ENCODE results near the gene GP9. TPM values are rescaled to one million over a fixed set of nuclear protein-coding genes. Genes with fewer than 3 reads are reported as not detected.

GP9 gene
- total and polyA plus RNA-seq, 3 donors from 2014 or later, result 1.4 to 2.1 (median 1.7) TPM

DNA sequence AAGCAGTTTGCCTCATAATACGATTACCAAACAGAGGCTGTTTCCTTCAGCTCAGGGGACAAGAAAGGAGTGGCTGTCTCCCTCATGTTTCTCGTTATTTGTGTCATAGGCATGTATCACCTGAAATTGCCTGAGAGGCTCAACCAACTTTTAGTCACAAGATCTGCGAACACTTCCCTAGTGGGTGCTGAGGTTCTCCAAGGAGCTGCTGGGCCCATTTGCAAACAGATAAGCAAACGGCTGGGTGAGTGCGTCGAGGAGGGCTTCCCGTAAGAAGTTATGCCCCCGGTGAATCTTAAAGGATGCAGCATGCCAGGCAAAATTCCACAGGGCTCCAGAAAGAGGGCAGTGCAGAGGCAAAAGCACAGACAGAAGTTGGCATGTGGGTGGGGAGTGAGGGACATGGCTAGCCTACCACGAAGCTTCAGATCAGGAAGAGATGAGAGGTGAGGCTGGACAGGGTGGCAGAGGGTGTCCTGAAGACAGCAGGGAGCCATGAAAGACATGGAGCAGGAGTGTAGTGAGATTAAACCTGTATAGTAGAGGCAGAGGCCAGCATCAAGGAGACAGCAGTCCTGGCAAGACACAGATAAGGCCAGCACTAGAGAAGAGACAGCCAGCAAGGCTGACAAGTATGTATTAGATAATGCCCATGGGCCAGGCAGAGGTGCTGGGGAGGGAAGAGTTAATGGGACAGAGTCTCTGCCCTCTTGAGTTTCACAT, 4.0 kb upstream of the GP9 start:
- no peak for DNase-seq
- no peak overlapping the region for H3K4me3 ChIP-seq
- intact Hi-C loops (cut with DNase I; ENCODE audit: low total_unique reads), result no loop called here
- TF ChIP-seq CTCF (IDR thresholded peaks at IDR 0.05), result no peak
- TF ChIP-seq POLR2A (IDR thresholded peaks at IDR 0.05), result no peak
- no peaks in the 10 kb centered on the region for H3K9me3 ChIP-seq
- no peaks in the 10 kb centered on the region for H3K36me3 ChIP-seq (ENCODE audit: low read depth, missing control alignments)
- H3K27me3 ChIP-seq, result no peaks in the 10 kb centered on the region
- H3K4me1 ChIP-seq, result peaks cover 22% of the 10 kb centered on the region
- H3K27ac ChIP-seq, result no peak overlapping the region
- 59 to 71% methylated on average over 9 of the region's 9 CpGs for WGBS, 2 donors

- no peaks in the 10 kb centered on the region for H3K36me3 ChIP-seq (ENCODE audit: low read depth, missing control alignments)
- no peaks in the 10 kb centered on the region for H3K9me3 ChIP-seq
- 92 to 96% methylated on average over 4 of the region's 4 CpGs for WGBS, 2 donors
- H3K4me3 ChIP-seq, result no peak overlapping the region
- no peak for TF ChIP-seq CTCF (IDR thresholded peaks at IDR 0.05)
- no peak for TF ChIP-seq POLR2A (IDR thresholded peaks at IDR 0.05)
- peaks cover 22% of the 10 kb centered on the region for H3K4me1 ChIP-seq
- intact Hi-C loops (cut with DNase I; ENCODE audit: low total_unique reads), result no loop called here
- no peak overlapping the region for H3K27ac ChIP-seq
- no peak for DNase-seq
- no peaks in the 10 kb centered on the region for H3K27me3 ChIP-seq
Measured at GRCh38 chr3:129057249-129057648, 3.3 kb upstream of the GP9 start.

- WGBS, 2 donors, result 65 to 73% methylated on average over 3 to 4 of the region's 4 CpGs
- intact Hi-C loops (cut with DNase I; ENCODE audit: low total_unique reads), result no loop called here
- peaks cover 11% of the 10 kb centered on the region for H3K4me1 ChIP-seq
- H3K9me3 ChIP-seq, result no peaks in the 10 kb centered on the region
- H3K36me3 ChIP-seq (ENCODE audit: low read depth, missing control alignments), result no peaks in the 10 kb centered on the region
- H3K27me3 ChIP-seq, result no peaks in the 10 kb centered on the region
- TF ChIP-seq POLR2A (IDR thresholded peaks at IDR 0.05), result no peak
- TF ChIP-seq CTCF (IDR thresholded peaks at IDR 0.05), result no peak
- no peak overlapping the region for H3K27ac ChIP-seq
- peak; percentile 44 for DNase-seq
- H3K4me3 ChIP-seq, result no peak overlapping the region
Measured at GRCh38 chr3:129058441-129059200, 2.0 kb upstream of the GP9 start.

GRCh38 chr3:129059311-129059958, 1.1 kb upstream of the GP9 start:
- H3K36me3 ChIP-seq (ENCODE audit: low read depth, missing control alignments), result no peaks in the 10 kb centered on the region
- H3K27me3 ChIP-seq, result no peaks in the 10 kb centered on the region
- TF ChIP-seq CTCF (IDR thresholded peaks at IDR 0.05) (no peak), POLR2A (IDR thresholded peaks at IDR 0.05) (no peak)
- DNase-seq, result no peak
- peaks cover 3% of the 10 kb centered on the region for H3K4me1 ChIP-seq
- H3K9me3 ChIP-seq, result no peaks in the 10 kb centered on the region
- WGBS, 2 donors, result 85 to 93% methylated on average over 10 to 11 of the region's 11 CpGs
- intact Hi-C loops (cut with DNase I; ENCODE audit: low total_unique reads), result no loop called here
- no peak overlapping the region for H3K27ac ChIP-seq
- H3K4me3 ChIP-seq, result no peak overlapping the region

Measured in testis (tissue), 3 donors.